GM08714 (cell line): ENCODE data around the gene SLC35E1.

Source experiments
- H3K4me3 ChIP-seq: fragments of 200-500 bp; sonication (Bioruptor generic); 2 replicates; pipeline ENCODE4 v1.5.1; 2014; ENCODE audit warnings: mild to moderate bottlenecking, low read length, inconsistent platforms
- ZNF274 ChIP-seq: IDR thresholded peaks from 2 replicates; pipeline ENCODE4 v1.6.1; 2012; ENCODE audit warnings: mild to moderate bottlenecking, low read depth, low read length

The SLC35E1 gene

DNA sequence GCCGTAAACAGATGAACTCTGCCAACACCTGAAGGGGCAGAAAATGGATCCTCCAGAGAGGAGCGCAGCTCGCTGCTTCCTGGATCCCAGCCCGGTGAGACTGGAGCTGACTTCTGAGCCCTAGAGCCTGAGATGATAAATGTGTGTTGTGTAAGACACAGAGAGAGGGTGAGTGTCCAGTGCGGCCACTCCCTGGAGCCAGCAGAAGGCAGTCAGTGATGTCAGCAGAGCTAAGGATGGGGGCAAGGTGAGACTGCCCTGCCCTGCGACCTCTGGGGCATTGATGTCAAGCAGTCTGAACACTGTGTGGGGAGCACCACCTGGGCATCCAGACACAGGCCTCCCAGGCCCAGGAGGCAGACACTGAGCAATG is 9.7 kb upstream of the SLC35E1 start:
- no peak overlapping the region for H3K4me3 ChIP-seq
- no peak for TF ChIP-seq ZNF274

DNA sequence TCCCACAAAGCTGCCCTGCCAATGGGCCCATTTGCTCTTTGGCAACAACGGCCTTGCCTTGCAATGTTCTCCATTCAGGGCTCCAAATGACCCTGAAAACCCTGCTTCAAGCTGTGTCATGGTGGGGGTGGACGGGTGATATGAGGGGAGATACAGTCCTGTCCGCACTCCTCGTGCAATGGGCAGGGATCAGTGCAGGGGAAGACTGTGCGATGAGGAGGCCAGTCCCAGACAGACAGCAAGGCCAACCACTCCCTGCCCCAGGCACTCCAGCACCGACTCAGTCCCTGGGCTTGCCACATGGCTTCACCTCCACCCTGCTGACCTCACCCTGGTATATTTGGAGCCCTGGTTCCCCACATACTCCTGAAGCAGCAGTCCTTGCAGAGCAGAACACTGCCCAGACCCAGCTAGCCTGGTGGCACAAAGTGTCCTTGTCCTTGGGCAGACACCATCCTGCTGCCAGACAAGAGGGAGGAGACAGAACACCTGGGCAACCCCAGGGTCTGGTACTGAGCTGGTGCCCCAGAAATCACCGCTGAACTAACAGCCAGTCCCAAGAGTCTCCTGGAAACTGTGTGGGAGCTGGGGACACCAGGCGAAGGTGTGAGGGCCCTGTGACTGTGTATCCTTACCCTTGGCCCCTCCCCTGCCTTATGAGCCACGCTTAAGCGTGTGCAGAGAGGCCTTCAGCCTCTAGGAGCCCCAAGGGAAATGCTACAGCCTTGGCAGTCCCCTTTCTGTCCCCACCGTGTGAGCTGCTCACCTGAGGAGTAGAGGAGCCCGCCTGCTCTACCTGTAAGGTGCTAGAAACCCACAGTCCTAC is 9.1 kb upstream of the SLC35E1 start:
- no peak for TF ChIP-seq ZNF274
- no peak overlapping the region for H3K4me3 ChIP-seq

DNA sequence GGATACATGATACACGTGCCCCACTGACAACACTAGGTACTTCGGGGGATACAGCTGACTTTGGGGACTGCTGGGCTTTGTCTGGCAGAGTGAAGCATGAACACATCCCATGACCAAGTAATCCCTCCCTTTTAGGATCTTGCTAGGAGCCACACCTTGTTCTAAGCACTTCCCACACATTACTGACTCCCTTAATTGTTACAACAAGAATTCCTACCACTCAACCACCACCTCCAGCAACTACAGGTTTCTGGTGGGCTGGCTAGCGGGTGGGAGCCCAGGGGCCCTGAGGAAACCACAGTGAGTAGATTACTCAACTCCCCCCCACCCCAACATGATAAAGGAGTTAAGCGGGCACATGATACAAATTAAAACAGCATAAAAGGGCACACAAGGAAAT is 7.2 kb upstream of the SLC35E1 start:
- no peak overlapping the region for H3K4me3 ChIP-seq

DNA sequence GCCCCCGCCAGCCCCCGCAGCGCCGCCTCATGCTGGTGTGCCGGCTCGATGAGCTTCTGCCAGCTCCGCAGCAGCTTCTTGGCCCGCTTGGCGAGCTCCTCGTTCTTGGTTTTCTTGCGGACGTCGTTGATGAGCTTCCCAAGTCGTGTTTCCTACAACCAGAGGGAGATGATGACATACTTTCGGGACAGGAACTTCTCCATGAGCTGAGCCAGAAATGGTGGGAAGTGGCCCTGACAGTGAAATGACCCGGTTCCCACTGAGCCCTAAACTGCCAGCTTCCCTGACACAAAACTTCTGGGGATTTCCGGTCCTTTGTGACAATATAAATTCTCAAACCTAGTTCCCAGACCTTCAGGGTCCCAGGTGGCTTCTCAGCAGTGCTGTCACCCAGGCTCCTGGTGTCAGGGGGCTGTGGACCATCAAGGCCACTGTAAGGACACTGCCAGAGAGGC is 5.3 kb upstream of the SLC35E1 start:
- no peak overlapping the region for H3K4me3 ChIP-seq
- TF ChIP-seq ZNF274, result no peak

More for the DNA sequence above, 7.2 kb upstream of the SLC35E1 start:
- no peak for TF ChIP-seq ZNF274

DNA sequence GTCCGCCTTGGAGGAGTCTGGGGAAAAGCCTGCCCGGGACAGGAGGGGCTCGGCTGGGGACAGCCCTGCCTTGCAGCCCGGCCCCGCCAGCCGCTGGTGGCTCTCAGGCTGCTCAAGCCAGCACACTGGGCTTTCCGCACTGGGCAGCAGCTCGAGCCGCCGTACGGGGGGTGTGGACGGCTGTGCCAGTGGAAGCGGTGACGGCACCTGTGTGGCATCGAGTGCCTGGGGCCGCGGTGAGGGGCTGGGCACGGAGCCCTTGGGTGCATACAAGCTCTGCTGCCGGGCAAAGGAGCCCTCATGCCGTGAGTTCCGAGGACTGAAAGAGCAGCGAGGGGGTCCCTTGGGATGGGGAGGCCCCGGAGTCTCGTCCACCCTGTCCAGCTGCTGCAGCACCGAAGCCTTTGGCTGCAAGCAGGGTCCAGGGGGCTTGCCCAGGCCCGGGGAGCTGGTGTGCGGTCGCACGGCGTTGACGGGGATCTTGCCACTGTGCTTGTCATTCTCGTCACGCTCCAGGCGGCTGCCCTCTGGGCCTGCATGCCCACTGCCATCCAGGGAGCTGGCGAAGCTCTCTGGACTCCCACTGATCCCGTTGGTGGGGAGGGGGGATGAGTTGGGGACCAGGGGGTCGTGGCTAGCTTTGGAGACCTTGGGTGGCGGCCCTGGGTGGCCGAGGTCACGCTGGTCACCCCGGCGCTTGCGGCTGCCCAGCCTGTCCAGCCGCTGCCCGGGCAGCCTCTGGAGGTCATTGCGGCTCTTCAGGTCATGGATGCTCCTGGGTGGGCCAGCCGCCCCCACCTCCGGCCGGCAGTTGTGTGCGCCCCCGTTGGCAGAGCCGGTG is 4.7 kb upstream of the SLC35E1 start:
- TF ChIP-seq ZNF274, result no peak
- H3K4me3 ChIP-seq, result no peak overlapping the region

DNA sequence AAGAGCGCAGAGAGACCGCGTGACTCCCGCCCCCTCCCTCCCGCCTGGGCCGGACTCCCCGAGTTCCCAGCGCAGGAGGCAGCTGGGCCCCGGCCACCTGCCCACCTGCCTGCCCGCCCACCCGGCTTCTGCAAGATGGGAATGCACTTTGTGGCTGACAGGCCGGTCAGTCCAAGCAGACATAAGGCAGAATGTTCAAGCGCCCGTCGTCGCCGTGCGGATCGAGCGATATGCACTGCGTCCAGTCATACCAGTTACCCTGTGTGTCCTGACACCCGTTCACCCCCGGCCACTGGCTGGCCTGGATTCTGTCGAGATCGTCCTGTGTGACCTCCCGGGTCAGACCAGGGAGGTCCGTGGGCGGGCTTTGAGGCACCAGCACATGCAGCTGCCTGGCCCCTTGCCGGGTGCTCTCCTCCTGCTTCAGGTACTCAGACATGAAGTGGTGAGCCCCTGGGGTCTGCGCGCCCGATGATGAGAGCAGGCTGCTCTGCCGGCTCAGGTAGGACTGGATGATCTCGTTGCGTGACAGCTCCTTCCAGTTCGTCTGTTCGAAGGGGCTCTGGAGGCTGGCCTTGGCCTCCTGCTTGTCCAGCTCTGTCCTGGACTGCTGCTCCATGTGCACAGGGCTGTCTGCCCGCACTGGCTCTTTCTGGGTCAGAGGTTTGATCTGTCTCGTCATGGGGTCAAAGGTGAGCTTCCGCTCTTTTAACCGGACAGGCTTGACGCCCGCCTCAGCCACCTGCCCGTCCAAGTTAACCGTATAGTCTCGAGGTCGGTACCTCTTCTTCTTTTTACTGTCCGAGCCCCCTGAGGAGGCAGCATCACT is 3.9 kb upstream of the SLC35E1 start:
- TF ChIP-seq ZNF274, result no peak

DNA sequence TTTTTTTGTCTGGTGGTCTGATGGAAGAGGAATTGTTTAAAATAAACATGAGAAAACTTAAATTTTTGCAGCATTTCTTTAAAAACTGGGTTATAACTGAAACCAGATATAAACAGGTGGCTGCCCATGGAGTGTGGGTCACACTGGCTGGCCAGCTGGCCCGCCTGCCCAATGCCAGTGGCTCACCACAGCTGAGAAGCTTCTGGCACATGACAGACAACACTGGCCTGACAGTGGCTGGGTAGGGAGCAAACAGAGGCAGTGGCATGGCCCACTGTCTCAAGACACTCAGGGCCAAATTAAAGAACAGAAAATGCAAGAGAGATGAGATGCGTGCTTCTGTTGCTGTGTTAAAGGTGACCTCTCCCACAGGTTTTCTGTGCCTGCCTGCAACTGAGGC is 3.1 kb upstream of the SLC35E1 start:
- no peak for TF ChIP-seq ZNF274

More for the DNA sequence above, 3.9 kb upstream of the SLC35E1 start:
- no peak overlapping the region for H3K4me3 ChIP-seq

DNA sequence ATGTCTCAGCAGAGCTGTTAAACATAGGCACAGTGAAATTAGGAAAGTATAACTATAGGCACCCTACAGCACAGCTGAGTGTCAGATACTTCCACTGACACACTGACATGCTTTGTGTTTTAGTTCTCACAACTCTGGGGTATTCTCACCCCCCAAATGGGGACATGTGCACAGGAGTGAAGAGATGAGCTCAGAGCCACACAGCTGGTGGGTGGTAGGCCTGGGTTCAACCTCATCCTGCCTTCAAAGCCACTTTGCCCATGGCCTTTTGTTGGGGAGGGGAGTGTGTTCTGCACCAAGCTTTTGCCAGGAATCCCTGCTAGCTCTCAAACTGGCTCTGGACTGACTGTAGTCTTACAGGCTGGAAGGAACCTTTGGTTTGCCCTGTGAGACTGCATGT is 1.7 kb upstream of the SLC35E1 start:
- TF ChIP-seq ZNF274, result no peak
- peak overlapping the region; percentile 87; the same call in 1 of the 2 replicates for H3K4me3 ChIP-seq

More for the DNA sequence above, 3.1 kb upstream of the SLC35E1 start:
- H3K4me3 ChIP-seq, result no peak overlapping the region

DNA sequence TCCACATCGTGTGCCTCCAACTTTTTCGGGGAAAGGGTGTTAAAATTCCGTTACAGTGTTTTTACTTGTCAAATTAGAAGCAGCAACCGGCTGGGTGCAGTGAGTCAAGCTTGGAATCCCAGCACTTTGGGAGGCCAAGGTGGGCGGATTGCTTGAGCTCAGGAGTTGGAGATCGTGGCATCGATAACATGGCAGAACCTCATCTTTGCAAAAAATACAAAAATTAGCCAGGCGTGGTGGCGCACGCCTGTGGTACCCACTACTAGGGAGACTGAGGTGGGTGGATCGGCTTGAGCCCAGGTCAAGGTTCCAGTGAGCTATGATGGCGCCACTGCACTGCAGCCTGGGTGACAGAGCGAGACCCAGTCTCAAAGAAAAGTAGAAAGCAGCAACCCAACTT is 1.1 kb upstream of the SLC35E1 start:
- TF ChIP-seq ZNF274, result no peak

DNA sequence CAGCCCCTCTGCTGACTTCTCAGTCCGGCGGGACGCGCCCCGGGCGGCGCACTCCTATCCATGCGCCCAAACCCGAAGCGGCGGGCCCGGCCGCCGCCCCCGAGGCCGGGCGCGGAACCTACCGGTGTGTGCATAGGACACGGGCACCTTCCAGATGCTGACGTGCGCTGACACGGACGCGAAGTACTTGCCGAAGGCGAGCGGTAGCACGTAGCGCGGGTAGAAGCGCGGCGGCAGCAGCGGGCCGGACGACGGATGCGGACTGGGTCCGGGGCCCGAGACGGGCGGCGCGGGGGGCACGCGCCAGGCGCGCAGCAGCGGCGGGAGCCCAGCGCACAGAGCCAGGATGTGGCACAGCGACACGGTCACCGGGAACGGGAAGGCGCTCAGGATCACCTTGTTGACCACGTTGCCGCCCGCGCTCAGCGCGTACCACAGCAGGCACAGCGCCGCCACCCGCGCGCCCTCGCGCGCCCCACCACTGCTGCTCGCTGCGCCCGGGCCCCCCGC is 338 bp downstream of the SLC35E1 start:
- no peak for TF ChIP-seq ZNF274

More for the DNA sequence above, 1.1 kb upstream of the SLC35E1 start:
- peak overlapping the region; percentile 87 for H3K4me3 ChIP-seq

DNA sequence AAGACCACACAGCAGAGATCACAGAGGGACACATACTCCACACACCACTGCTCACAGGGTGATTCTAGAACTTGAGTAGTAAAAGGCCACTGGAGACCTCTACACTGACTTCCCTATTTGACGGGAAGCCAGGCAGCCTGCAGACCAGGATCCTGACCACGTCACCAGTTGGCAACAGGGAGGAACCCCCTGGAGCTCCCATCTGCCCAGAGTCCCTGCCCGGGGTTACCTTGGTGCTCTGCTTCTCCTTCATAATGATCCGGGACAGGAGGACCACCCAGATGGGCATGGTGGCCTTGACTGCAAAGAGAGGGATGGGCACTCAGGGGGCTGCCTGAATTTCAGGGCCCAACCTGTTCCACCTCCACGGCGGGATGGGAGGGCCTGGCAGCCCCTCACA is 932 bp downstream of the SLC35E1 start:
- H3K4me3 ChIP-seq, result peak overlapping the region; percentile 82
- TF ChIP-seq ZNF274, result no peak

More for the DNA sequence above, 338 bp downstream of the SLC35E1 start:
- H3K4me3 ChIP-seq, result peak overlapping the region; percentile 82

DNA sequence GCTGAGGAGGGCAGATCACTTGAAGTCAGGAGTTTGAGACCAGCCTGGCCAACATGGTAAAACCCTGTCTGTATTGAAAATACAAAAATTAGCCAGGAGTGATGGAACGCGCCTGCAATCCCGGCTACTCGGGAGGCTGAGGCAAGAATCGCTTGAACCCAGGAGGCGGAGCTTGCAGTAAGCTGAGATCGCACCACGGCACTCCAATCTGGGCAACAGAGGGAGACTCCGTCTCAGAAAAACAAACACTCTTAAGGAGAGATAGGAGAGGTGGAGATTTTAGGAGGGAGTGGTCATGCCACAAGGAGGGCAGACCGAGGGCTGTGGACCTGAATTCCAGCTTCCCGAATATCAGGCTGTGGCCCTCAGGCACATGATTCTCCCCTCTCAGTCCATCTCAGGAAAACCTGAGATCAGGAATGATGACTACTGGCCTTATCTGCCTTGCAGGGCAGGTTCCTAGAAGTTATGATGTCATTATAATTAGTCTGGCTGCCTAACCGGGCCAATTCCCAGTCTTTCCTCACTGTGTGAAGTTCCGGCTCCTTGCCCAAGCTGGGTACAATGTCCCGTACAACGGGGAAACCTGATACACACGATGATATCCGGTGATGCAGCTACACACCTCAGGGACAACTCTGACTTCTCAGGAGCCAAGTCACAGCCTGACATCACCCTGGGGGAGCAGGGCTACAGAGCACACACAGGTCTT is 2.5 kb downstream of the SLC35E1 start:
- no peak overlapping the region for H3K4me3 ChIP-seq
- no peak for TF ChIP-seq ZNF274

DNA sequence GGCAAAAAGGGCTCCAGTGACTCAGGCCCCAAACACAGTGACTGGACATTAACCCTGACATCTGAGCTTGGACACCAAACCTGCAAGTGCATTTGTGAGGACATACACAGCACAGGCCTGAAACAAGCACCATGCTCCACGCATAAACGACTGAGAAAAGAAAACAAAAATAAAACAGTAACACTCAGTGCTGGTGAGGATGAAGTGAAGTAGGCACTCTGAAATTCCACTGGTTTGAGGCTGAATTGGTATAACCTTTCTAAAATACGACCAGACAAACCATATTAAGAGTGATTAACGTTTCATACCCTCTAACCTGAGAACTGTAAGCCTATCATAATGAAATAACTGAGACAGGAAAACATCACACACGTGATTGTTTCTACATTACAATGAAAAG is 5.5 kb downstream of the SLC35E1 start:
- H3K4me3 ChIP-seq, result no peak overlapping the region
- no peak for TF ChIP-seq ZNF274

DNA sequence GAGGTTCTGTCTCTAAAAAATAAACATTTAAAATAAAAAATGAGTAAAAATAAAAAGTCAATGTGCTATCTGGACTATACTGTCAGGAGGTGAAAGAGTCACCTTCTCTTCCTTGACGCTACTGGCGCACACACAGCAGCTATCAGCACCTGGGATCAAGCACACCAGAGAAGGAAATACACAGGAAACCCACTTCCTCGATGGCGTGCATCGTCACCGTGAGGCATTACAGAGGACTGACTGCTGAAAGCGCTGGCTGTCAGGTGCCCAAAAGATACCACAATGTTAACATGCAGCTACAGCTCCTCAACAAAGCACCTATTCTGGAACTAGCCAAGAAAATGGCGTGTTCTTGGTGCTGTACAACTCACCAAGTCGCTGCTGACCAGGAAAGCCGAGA is 6.1 kb downstream of the SLC35E1 start:
- no peak for TF ChIP-seq ZNF274
- no peak overlapping the region for H3K4me3 ChIP-seq
